Fibroblast of skin of abdomen (primary cell): ENCODE data around the gene MARCHF10.
"Not testable (repeated sequence)": the region's sequence is repeated elsewhere in the genome, so short reads cannot be mapped to it uniquely, and the experiment has no call there.

Experiments used
- DNase-seq: peaks from one replicate; pipeline ENCODE4 v3.0.0-alpha.2; 2013

Gene MARCHF10

DNA sequence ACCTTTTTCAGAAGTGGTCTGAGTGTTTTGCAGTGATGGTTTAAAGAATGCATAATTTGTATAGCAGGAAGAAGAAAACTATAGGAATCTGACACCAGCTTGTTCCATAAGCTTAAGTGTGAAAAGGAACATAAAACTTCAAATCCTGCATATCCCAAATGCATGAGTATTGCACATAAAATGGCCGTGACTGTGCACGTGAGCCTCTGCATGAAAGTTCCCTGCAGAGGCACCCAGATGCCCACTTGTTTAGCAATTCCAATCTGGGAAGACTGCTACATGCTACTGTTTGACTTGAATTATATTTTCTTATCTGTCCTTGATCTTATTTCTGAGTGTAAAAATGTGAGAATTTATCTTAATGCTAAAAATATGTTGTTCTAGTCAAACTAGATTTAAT lies 21.5 kb downstream of the MARCHF10 start:
- DNase-seq: no peak

DNA sequence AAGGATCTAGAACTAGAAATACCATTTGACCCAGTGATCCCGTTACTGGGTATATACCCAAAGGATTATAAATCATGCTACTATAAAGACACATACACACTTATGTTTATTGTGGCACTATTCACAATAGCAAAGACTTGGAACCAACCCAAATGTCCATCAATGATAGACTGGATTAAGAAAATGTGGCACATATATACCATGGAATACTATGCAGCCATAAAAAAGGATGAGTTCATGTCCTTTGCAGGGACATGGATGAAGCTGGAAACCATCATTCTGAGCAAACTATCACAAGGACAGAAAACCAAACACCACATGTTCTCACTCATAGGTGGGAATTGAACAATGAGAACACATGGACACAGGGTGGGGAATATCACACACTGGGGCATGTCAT lies 22.1 kb downstream of the MARCHF10 start:
- not testable (repeated sequence) for DNase-seq

DNA sequence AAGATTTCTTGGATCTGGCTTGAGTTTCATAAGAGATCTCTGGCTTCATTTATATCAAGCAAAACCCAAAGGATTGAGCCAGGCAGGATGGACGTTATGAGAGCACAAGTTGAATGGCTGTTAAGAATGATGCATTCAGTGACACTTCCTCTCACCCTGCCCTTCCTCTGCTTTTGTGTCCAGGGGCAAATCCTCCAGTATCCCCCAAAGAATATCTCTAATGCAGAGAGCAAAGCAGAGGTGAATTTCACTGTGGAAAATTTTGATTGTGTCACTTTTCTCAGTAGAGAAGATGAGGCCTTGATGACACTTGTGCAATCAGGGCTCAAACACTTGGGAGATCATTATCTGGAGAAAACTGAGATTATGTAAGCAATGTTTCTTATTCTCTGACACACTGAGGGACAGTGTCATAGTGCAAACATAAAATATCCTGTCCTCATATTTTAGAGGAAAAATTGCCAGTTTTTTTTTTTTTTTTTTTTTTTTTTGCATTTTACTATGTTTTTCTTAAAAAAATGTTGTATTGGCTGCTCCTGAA lies 25.3 kb downstream of the MARCHF10 start:
- no peak for DNase-seq

DNA sequence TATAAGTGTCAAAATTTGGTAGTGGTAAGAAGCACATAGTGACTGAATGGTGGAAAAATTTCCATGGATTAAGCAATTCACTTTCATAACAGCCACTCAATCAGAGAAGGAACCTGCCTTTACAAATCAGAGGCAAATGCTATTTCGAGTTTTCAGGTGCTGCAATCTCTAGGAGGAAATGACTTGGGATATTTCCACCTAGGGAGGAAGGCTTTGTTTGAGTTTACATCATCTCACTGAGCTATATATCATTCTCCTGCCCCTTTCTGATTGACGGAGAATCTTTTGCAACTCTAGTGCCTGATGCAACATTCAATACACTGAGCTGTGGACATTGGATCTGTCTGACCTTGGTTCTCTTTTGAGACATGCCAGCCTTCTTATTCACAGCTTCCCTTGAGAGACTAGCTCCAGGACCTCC lies 26.3 kb downstream of the MARCHF10 start:
- DNase-seq: peak; percentile 80

DNA sequence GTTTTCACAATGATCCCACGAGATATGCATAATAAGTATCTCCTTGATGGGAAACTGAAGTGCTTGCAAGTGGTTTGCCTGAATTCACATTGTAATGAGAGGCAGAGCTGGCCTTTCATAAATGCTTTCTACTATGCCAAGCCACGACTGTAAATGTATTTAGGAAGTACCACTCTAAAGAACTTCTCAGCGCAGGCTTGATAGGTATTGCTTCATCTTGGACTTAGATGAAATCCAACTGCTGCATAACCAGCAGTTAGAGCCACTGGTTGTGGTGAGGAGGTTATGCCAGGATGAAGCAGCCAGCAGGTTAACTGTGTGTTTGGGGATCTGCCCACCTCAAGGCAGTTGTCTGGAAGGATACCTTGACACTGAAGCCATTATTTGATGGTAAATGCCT lies 26.8 kb downstream of the MARCHF10 start:
- peak; percentile 76 for DNase-seq

DNA sequence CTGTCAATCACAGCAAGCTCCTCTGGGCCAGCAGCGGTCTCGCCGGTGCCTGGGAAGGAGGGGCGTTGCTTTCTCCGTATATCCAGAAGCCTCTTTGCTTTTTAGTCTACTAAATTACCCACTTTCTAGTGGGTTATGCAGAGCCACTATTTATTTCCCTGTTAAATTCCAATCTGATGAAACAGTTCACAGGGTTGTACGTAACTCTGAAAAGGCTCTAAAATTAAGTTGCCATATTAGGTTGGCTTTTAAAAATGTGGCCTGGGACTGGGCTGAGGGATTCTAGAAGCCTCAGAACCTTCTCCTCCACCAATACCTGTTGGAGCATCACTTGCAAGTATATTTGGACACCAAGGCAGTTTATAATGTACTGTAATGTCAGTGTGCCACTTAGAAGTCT lies 27.2 kb downstream of the MARCHF10 start:
- DNase-seq: peak; percentile 80

DNA sequence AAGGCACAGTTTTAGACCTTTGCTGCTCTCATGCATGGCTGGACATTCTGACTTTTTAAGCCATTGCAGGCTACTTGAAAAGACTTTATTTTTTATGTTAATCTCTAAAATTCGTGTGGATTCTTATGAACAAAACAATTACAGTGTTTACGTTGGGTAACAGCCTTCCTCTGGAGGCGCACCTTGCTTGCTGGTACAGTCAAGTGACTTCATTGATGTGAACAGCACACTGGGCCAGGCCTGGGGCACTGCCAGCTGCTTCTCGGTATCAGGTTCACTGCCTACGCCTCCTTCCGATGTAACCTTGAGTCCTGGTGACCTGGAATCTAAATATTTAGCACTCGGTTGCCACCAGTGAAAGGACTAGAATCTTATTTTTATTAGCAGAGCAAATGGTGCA lies 27.8 kb downstream of the MARCHF10 start:
- DNase-seq: no peak

DNA sequence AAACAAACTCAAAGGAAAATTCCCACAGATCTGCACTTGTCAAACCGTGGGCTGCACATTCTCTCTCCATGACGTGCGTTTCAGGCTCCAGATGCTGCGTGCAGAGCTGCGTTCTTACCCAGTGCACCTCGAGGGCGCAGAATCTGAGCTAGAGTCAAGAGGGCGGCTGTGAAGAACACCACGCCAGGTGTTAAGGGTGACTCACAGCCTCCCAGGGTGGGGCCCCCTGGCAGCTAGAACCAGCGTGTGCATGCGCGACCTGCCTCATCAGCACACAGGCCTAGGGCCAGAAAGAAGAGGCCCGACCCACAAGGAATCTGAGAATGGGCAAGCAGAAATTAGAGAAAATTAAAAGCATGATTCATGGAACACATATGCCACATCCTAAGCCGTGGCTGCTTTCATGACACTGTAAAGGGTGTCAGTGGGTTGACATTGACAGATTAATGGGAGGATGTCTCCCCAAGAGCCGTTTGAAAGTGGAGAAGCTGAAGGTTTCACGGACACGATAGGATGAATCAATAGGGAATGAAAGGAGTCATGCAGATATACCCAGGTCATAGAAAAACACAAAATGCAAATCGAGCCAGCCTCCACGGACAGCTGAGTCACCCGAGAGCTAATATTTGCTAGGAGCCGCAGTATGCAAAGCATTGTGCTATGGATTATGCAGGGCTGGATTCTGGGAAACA lies 29.0 kb downstream of the MARCHF10 start:
- DNase-seq: peak; percentile 97

DNA sequence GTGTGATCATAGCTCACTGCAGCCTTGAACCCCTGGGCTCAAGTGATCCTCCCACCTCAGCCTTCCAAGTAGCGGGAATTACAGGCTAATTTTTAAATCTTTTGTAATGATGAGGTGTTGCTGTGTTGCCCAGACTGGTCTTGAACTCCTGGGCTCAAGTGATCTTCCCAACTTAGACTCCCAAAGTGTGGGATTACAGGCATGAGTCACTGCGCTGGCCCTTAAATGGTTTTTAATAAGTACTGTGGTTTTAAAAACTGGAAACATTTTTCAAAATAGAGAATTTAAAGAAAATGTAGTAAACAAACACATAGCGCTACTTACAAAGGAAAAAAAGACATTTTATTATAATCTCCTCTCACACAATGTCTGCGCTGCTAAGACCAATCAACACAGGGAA lies 32.2 kb downstream of the MARCHF10 start:
- DNase-seq: no peak

DNA sequence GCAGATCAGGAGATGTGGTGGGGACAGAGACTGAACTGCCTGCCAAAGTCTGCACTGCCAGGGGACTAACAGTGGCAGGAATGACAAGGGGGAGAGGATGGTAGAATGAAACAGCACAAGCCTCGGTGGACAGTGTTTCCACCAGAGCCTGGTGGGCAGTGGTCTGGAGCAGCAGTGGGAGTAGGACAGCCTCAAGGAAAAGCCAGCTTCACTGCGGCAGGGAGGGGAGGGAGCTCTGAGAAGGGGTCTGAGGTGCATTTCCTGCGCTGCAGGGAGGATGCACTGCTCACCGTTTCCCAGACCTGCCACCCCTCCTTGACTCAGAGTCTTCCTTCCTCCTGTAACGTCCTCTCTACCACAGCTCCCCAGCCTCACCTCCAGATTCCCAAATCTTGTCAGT lies 33.8 kb downstream of the MARCHF10 start:
- DNase-seq: no peak

DNA sequence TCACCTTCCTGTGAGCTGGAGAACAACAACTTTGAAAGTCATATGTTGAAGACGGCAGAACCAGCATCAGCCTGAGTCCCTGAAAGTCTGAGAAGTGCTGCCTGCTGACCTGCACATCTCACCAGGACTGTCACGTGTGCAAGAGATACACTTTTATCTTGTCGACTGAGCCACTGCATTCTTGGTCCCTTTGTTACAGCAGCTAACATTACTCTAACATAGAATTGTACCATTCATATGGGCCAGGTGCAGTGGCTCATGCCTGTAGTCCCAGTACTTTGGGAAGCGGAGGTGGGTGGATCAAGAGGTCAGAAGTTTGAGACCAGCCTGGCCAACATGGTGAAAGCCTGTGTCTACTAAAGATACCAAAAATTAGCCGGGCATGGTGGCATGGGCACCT lies 40.1 kb downstream of the MARCHF10 start:
- DNase-seq: no peak

DNA sequence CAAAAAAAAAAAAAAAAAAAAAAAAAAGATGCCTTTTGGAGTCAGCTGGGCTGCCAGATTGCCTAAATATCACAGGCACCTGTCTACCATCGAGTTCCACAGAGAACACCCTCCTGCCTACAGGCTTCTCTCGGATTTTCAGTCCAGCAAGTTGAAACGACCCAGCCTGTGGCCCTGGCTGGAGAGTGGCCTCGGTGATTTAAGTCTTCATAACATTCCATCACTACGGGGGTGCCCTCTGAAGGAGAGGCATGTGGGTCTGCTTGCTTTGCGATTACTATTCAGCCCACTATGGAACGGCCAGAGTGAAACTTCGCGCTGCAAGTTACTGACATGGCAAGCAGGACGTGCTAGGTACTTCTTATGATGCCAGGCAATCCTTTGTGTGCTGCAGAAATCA lies 42.8 kb downstream of the MARCHF10 start:
- DNase-seq: no peak

DNA sequence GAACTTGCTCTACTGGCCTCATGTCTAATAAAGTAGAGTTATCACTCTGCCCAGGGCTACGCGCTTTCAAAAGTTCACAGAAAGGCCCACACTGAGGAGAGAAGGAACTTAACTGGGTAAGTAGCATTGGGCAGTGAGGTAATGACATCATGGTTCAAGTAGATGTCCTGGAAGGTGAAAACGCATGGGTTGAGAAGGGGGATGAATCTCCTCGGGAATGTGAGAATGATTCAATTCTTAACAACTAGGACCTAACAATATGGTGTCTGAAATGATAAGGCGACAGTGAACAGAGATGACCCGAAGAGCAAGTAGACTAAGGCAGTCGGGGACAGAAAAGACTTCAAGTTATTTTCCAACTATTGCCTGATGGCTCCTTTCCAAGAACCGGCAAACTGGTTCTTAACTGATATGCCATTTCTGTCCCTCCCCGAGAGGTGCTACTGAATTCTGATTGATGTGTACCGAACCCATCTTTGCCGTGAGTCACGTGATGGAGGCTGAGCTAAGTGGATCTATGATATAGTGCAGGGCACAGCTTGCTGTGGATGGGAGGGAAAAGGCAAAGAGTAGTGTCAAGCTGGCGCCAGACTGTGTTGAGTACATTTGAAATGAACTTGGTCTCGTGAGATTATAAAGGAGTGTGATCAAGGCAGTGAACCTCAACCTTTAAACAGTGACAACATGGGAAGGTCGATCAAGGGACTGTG lies 44.1 kb downstream of the MARCHF10 start:
- DNase-seq: no peak

DNA sequence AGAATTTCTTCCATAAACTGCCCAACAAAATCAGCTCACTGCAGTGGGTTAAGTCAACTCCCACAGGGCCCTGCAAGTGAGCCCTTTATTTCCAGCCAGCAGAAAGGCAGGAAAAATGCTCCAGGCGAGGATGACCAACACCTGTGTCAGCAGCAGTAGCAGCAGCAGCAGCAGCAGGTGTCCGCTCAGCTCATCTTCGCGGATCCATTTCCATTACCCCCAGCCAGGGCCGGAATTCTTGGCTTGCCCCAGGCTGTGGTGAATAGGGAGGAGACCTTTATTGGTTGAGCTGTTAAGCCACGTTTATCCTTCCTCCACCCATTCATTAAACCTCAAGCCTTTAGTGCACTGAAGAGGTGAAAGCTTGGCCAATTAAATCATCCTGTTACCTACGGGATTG lies 46.2 kb downstream of the MARCHF10 start:
- no peak for DNase-seq

DNA sequence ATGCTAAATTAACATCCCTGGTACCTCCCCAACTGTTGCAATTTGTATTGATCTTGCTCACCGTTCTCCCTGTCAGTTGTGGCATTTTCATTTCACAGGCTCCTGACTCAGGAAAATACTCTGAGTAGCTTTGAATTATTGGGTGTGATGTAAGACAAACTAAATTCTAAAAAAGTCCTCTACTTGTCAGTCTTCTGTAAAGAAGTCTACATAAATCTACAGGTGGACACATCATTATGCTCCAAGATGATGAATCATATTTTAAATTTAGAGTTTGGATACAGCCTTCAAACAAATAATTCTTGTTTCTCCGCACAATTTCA lies 47.2 kb downstream of the MARCHF10 start:
- peak; percentile 36 for DNase-seq

DNA sequence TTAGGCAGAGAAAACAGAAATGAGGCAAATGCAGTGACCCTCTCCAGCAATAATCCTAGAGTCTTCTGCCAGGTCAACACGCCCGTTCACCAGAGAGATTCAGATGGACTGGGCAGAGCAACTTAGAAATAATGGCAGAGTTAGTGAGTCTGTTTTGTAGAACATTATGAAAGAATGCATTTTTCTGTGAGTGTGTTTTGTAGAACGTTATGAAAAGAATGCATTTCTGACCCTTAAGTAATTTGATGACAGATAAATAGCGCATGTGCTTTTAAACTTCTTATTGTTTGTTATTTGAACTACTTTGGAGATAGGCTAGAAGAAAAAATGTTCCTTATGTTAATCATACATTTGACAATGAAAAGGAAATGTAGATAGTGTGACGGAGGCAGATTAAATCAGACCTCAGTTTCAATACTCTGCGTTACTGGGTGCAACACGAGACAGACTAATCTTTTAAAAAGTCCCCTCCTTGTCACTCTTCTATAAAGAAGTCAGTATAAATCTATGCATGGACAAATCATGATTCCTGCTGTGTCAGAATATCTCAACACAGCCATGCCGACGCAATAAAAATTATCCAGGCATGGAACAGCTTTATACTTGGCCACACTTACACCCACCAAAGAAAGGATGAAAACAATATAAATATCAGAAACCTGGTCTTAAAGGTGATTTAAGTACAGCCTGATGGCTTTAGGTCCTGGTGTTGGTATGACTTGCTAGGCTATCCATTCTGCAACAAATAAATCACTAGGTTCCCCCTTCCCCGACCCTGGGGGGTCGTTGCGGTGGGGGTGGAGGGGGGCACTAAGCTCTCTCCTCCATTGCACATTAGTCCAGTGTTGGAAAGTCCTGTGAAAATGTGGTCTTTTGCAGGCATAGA lies 47.8 kb downstream of the MARCHF10 start:
- peak; percentile 68 for DNase-seq

DNA sequence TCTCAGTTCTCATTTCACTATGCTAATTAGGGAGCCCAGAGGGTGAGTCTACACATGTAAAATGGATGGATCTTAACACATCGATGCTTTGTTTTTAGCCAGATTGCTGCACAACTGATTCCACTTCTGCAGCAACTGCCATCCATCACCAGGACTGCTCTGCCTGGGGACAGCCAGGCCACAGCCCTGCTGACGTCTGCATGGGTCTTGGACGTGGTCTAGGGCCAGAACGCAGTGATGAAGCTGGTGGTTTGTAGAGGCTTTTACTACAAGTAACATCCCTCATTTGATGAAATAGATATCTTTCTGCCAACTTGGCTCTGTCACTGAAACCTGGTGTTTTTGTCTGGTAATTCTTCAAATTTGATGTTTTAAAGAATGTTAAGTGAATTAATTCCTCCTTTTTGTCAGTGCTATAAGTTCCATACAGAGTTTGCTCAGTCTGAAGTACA lies 50.6 kb downstream of the MARCHF10 start:
- peak; percentile 59 for DNase-seq

DNA sequence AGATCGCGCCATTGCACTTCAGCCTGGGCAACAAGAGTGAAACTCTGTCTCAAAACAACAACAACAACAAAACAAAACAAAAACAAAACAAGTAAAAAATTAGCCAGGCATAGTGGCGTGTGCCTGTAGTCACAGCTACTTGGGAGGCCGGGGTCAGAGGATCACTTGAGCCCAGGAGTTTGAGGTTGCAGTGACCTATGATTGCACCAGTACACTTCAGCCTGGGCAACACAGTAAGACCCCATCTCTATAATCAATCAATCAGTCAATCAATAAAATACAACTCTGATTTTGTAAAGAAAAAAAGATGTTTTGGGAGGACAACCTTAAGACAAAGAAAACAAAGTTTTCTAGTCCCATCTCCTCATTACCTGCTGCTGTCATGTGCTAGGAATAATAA lies 51.9 kb downstream of the MARCHF10 start:
- DNase-seq: no peak

DNA sequence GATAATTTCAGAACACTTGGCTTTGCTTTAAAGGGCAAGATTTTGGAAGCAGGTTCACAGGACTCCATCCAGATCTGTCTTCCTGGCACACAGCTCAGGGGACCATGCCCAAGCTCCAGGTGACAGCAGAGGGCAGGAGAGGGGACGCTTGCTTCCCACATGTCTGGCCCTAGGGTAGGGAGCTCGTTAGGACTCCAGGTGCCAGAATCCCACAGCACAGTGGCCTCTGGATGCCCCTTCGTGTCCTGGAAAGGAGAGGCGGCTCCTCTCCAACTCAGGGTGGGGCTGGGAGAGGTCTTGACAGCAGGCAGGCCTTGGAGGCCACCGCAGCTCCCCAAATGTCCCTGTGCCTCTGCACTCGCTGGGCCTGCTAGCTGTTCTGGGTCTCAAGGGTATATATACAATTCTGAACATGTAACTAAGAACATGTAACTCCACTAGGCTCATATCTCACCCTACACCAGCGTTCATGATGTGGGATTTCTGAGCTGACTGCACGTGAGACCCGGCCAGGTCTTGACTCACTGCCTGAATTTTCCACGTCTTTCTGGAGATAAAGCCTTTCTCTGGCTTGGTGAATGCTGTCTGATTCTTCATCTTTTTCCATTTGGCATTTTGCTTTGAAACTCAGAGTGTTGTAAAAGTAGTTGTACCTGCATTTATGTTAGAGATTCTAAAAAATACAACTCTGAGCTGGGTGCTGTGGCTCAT lies 52.8 kb downstream of the MARCHF10 start:
- no peak for DNase-seq

DNA sequence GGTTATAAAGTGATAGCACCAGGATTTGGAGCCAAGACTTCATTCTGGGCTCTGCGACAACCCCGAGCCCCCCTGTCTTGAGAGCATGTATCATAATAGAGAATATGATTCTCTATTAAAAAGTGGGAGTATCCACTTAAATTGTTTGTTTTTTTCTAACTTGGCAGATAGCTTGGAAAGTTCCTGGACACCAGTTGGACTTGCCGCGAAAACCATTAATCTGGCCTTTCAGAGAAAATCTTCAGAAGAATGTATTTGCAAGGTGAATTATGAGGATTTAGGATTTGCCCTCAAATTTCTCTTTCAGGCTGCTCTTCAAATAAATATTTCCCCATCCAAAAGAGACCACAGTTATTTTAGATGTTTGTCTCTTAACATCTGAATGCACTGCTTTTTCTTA lies 53.5 kb downstream of the MARCHF10 start:
- peak; percentile 57 for DNase-seq

DNA sequence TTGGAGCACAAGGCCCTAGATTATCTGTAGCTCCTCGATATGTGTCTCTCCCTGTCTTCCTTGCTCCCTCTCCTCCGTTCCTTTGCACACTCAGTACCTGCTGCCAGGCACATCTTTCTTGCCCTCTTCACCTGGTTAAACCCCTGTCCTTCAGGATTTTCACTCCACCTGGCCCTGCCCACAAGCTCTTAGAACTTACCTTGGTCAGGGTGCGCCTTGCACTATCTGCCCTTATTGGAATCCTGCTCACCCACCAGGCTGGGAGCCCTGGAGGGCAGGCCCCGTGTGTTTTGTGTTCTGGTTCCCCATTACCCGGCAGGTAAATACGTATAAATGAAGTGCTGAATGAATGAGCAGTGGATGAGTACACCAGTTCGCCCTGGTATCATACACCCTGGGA lies 54.6 kb downstream of the MARCHF10 start:
- no peak for DNase-seq

DNA sequence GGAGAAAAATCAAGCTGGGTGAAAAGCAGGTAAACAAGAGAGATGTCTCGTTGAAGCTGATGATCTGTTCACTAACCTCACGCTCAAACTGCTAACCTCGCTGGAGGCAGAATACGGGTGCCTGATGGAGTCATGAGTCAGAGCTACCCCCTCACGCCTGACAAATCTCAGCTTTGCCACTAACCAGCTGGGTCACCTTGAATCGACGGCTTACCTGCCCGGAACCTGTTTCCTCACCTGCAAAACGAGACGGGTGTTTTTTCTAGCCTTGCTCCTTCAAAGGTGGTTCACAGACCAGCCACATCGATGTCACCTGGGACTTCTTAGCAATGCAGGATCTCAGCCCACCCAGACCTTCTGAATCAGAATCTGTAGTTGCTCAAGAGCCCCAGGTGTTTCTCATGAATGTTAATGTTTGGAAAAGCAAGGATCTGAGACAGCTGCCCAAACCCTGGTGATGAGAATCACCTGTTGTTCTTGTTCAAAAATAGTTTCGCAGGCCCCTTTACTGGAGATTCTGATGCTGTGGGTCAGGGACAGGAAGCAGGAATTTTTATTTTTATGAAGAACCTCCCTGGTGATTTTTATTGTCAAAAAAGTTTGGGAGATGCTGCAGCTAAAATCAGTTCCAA lies 56.9 kb downstream of the MARCHF10 start:
- DNase-seq: no peak
